Aortic smooth muscle cell (primary cell): ENCODE measurements around the gene ENC1. TPM values are rescaled to one million over a fixed set of nuclear protein-coding genes. Genes with fewer than 3 reads are reported as not detected.

Experiments used
- total RNA-seq: library from RNA; depleted of rRNA; stranded (reverse); fragments of >200 nt; gene quantifications from 2 replicates; pipeline ENCODE4 v1.2.3, GENCODE V29; 2014

The ENC1 gene, protein sequence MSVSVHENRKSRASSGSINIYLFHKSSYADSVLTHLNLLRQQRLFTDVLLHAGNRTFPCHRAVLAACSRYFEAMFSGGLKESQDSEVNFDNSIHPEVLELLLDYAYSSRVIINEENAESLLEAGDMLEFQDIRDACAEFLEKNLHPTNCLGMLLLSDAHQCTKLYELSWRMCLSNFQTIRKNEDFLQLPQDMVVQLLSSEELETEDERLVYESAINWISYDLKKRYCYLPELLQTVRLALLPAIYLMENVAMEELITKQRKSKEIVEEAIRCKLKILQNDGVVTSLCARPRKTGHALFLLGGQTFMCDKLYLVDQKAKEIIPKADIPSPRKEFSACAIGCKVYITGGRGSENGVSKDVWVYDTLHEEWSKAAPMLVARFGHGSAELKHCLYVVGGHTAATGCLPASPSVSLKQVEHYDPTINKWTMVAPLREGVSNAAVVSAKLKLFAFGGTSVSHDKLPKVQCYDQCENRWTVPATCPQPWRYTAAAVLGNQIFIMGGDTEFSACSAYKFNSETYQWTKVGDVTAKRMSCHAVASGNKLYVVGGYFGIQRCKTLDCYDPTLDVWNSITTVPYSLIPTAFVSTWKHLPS
- 11.3 and 22.6 TPM in 2 replicates for total RNA-seq

DNA sequence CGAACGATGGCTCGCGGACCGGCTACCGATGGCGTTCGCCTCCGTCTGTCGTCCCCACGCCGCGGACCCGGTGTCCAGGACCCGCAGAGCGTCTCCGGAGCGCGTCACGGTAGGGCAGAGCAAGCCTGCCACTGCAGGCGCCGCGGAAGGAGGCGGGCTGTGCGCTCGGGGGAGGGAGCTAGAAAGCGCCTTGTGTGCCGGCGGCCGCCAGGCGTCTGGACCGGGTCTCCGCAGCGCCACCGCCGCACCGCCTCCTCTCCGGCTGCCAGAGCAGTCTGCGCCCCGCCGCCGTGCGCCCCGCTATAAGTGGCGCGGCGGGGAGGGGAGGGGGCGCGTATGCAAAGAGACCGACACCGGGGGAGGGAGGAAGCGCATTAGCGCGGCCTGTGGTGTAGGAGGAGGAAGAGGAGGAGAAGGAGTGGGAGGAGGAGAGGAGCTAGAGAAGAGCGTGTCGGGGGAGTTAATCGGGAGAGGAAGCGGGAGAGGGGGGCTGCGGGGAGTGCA, at the start of gene ENC1:
TSS of gene ENC1 (minus strand) at position 279 of the 504 bp plus-strand sequence. CDS start 4,243 bp downstream, outside the sequence.

DNA sequence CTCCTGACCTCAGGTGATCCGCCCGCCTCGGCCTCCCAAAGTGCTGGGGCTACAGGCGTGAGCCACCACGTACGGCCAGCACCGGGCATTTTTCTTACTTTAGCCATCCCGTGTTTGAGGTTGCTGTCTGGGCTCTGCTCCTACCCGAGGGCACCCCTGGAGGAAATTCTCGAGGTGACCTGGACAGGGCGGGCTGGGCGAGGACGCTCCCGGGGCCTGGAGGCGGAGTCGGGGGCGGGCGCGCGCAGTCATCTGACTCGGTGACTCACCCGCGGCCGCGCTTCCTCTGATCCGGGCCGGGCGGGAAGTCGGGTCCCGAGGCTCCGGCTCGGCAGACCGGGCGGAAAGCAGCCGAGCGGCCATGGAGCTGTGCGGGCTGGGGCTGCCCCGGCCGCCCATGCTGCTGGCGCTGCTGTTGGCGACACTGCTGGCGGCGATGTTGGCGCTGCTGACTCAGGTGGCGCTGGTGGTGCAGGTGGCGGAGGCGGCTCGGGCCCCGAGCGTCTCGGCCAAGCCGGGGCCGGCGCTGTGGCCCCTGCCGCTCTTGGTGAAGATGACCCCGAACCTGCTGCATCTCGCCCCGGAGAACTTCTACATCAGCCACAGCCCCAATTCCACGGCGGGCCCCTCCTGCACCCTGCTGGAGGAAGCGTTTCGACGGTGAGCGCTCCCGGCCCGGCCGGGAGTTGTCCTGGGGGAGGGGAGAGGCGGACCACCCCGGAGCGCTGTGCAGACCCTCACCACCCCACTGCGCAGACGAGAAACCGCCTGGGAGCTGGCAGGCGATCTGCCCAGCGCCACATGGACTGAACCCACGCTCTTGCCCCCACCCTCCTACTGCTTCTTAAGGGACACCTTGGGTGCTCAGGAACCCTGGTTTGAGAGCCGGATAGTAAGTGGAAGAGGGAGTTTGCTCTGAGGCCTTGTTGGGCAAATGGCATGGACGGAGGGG, 44.6 kb upstream of the ENC1 start, which contains the start of gene HEXB:
TSS of gene HEXB (plus strand) at position 334 of the 952 bp plus-strand sequence. CDS start at position 362, 28 bp downstream.

Other genes starting within 250 kb of the ENC1 start
- 259 and 312 TPM in 2 replicates for gene HEXB, start 44.5 kb upstream of the ENC1 start, total RNA-seq
- 33.6 and 38.0 TPM in 2 replicates for gene GFM2, start 126.4 kb upstream of the ENC1 start, total RNA-seq
- 102 and 143 TPM in 2 replicates for gene NSA2, start 126.5 kb upstream of the ENC1 start, total RNA-seq
- 0.19 and 0.40 TPM in 2 replicates for gene FAM169A, start 225.7 kb upstream of the ENC1 start, total RNA-seq